GM18907 (cell line): Measurements from ENCODE around the gene RAB11FIP4.

ENCODE experiments used
- ATAC-seq: cut with Tn5 transposase; IDR thresholded peaks from one replicate; pipeline ENCODE4 v1.9.1; 2021; ENCODE audit warnings: mild to moderate bottlenecking, moderate library complexity; ENCODE audit not compliant: unreplicated experiment

RAB11FIP4 gene

DNA sequence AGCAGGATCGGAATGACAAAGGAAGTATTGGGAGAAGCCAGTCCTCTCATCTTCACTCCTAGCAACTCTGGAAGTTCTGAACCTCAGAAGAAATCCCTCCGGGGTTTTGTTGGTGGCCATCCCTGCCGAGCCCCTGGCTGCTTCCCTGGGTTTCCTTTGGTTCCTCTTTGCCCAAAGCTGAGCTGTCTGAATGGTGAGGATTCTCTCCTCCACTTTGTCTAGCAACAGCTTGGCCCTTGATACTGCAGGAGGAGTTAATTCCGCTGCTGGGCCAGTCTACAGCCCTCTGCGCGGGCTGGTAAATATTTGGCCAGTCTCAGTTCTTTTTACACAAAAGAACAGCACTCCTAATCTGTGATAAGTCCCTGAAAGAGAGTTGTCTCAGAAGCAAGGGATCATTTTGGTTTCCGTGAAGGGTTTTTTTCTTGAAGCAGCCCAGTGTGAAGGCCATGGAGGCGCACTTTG lies 170.9 kb downstream of the RAB11FIP4 start:
- no peak for ATAC-seq

GRCh38 chr17:31564291-31564690 lies 172.8 kb downstream of the RAB11FIP4 start:
- ATAC-seq = no peak

DNA sequence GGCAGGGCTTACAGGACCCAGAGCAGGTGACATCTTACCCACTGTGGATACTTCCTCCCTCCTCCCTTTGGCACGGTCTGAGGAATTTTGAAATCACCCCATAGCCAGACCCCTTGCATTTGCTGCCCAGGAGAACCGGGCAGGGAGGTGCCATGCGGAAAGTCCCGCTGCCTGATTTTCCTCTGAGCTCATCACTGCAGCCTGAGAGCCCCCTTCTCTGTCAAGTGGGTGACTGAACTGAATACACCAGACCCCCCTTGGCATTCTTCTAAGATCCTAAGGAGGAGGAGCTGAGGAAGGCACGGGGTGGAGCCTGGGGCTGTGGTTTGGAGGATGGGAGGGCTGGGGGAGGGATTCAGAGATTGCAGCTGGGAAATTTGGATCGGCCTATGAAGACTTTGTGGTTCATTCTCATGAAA lies 173.4 kb downstream of the RAB11FIP4 start:
- no peak for ATAC-seq

- no peak for ATAC-seq
Observed at GRCh38 chr17:31565652-31566051, 174.2 kb downstream of the RAB11FIP4 start.

- ATAC-seq = no peak
Observed at GRCh38 chr17:31566247-31566991, 174.9 kb downstream of the RAB11FIP4 start.

GRCh38 chr17:31566992-31567373 lies 175.5 kb downstream of the RAB11FIP4 start:
- ATAC-seq = no peak

DNA sequence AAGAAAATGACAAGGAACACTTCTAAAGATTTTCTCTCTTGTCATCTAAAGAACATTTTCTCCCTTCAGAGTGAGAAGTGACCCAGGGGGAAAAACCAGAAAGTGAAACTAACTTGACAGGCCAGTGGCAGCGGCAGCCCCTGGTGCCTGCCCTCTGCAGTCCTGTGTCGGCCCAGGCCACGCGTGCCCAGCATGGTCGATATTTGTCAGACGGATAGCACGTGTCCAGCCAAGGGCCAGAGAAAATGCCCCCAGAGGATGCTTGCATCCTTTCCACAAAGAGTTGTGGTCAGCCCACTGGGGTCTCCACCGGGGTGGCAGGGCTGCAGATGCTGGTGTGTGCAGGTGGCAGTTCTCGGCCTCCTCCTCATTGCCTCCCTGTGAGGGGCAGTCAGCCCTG lies 176.6 kb downstream of the RAB11FIP4 start:
- ATAC-seq = no peak

- no peak for ATAC-seq
Observed at GRCh38 chr17:31568539-31568938, 177.1 kb downstream of the RAB11FIP4 start.

DNA sequence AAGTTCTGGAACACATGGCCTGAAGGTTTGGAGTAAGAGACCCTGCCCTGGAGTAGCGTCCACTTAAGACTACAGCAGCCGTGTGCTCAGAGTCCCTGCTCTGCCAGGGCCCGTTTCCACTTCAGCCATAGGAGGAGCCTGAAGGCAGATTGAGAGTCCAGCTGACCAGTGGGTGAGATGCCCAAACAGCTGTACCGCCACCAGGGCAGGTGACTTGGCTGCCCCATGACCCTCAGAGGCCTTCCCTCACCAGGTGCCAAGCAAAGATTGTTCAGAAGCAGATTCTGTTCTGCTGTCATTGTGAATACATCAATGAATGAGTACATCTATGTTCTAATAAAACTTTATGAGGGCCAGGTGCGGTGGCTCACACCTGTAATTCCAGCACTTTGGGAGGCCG lies 178.8 kb downstream of the RAB11FIP4 start:
- no peak for ATAC-seq

GRCh38 chr17:31570951-31571892 lies 179.7 kb downstream of the RAB11FIP4 start:
- ATAC-seq = no peak

GRCh38 chr17:31572341-31572740 lies 180.9 kb downstream of the RAB11FIP4 start:
- no peak for ATAC-seq

GRCh38 chr17:31573047-31573446 lies 181.6 kb downstream of the RAB11FIP4 start:
- no peak for ATAC-seq

GRCh38 chr17:31573861-31574260 lies 182.4 kb downstream of the RAB11FIP4 start:
- ATAC-seq = no peak

DNA sequence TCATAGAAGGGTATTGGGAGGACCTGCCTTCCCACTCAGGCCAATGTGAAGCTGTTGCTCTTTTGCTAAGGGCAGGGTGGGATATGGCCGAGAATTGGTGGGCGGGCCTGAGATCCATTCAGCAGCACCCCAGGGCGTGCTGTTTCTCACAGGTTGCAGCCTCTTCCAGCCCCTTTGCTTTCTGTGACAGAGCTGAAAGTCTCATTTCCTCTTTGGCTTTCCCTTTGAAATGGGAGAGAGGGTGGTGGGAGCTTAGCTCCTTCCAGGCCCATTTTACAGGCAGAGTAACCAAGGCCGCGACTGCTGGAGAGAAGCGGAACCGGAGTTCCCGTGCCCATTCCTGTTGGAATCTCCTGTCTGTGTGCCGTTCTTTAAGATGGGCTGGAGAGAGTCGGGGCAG lies 183.0 kb downstream of the RAB11FIP4 start:
- no peak for ATAC-seq

- no peak for ATAC-seq
Observed at GRCh38 chr17:31575043-31575442, 183.6 kb downstream of the RAB11FIP4 start.

DNA sequence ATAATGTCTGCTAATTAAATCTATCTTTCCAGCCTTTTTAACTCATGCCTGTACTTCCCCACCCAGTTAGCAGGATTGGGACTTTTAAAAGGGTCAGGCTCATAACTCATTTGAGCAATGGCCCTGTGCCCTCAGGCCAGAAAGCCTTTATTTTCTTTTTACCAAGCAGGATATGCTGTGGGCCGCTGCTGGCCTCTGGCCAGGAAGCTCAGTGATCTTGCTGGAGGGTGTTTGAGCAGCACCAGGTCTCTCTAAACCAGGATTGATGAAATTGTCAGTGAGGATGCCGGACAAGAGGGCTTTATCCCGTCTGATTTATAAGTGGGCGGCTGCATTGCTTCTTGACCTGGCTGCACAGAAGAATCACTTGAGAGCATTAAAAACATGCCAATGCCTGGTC lies 187.8 kb downstream of the RAB11FIP4 start:
- no peak for ATAC-seq

DNA sequence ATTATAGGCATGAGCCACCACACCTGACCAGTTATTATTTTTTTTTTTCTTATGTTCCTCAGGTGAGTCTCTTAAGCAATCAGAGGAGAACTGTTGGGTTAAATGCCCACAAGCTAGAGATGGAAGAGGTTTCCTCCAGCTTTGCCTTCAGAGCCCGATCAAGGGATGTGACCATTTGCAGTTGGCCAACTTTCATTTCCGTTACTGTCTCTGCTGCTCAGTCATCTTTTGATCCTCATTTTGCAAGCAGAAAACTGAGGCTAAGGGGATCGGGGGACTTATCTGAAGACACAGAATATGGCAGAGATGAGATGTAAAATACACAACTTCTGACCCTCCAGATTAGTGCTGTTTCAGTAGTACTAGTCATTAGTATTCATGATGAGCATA lies 188.8 kb downstream of the RAB11FIP4 start:
- no peak for ATAC-seq

DNA sequence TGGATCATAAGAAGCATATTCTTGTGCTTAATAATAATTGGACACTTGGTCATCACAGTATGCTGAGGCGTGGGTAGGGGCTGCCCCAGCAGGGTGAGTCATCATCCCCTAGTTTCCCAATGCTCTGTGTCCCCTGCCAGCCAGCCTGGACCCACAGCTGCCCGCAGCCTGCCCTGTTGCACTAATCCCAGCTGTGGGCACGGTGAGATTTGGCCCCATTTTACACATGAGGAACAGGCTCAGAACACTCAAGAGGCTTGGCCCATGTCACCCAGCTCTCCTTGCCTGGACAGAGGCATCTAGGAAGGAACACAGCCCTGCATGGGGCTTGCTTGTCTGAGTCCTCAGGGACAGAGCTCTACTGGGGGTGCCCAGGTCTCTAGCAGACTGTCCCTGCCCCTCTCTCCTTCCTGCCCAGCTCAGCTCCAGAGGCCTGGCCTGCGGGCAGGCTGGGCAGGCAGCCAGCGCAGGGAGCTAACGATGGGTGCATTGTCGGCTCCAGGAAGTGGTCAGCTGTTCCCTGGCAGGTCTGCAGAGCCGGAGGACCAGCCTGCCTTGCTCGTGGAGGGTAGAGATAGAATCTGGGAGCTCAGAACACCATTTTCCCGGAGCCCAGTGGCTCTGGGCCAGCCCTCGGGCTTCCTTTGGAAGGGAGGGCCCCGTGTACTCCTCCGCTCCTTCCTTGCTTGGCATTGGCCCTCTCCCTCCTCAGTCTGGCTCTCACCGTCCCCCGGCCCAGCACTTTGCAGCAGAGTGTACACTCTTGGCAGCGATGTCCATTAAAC lies 189.4 kb downstream of the RAB11FIP4 start:
- ATAC-seq = no peak

DNA sequence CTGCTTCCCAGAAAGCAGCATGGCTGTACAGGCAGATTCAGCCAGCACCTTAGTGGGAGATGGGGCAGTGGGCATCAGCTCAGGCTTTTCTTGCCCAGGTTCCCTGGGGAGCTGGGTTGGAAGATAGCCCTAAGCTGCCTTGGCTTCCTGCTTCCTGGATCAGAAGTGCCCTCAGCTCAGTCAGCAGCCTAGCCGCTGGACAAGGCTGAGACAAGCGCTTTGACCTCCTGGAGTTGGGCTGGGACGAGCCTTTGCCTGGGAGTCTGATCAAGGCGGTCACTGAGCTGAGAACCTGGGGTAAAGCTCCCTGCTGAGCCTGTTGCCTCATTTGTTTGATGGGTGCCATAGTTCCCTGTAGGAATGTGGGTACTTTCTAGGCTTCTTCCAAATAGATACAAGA lies 190.0 kb downstream of the RAB11FIP4 start:
- no peak for ATAC-seq

DNA sequence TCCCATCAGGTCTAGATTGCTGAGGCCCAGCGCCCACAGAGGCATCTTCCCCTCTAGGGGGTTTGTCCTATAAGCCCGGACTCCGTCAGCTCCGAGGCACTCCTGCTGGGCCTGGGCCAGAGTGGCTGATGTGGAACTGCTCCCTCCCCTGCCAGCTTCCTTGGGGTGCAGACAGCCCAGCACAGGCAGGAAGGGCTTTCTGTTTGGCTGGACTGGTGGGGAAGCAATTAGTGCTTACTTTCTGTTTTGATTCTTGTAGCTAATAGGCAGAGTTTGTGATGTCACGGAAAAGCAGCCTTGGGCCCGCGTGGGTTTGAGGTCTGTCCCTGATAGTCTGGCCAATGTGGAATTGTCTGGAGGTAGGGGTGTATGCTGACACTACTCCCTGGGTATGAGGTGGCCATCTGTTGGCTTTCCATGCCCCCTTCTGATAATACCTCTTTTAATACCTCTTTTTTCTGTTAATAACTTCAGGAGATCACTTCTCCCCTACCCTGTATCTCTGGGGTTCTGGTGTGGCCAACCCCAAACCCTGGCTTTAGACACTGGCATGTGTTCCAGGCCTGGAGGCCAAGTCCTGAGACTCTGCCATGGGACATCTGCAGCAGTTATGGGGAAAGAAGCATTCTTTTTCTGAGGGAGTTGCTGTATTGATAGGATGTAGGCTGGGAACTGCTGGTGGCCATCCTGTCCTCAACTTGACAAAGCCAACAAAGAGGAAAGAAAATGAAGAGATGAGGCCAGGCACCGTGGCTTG lies 190.9 kb downstream of the RAB11FIP4 start:
- no peak for ATAC-seq
